BLaER1 (cell line): Measurements from ENCODE around the gene KRTAP4-16.
"Not testable (repeated sequence)": the region's sequence is repeated elsewhere in the genome, so short reads cannot be mapped to it uniquely, and the experiment has no call there.

ENCODE experiments used
- H3K27ac ChIP-seq: shearing (Covaris generic); formaldehyde crosslinking; 2 replicates; pipeline ENCODE4 v1.8.1; 2022
- H3K27me3 ChIP-seq: shearing (Covaris generic); formaldehyde crosslinking; 2 replicates; pipeline ENCODE4 v1.8.1; 2022
- H3K36me3 ChIP-seq: shearing (Covaris generic); formaldehyde crosslinking; 2 replicates; pipeline ENCODE4 v1.8.1; 2022
- H3K4me1 ChIP-seq: shearing (Covaris generic); formaldehyde crosslinking; 2 replicates; pipeline ENCODE4 v1.8.1; 2022
- H3K4me2 ChIP-seq: shearing (Covaris generic); formaldehyde crosslinking; 2 replicates; pipeline ENCODE4 v1.8.1; 2022
- H3K4me3 ChIP-seq: shearing (Covaris generic); formaldehyde crosslinking; 2 replicates; pipeline ENCODE4 v1.8.1; 2022
- H3K9ac ChIP-seq: shearing (Covaris generic); formaldehyde crosslinking; 2 replicates; pipeline ENCODE4 v1.8.1; 2022
- H3K9me3 ChIP-seq: shearing (Covaris generic); formaldehyde crosslinking; 2 replicates; pipeline ENCODE4 v1.8.1; 2022
- H4K20me1 ChIP-seq: shearing (Covaris generic); formaldehyde crosslinking; 2 replicates; pipeline ENCODE4 v1.8.1; 2022
- Cebpa-rat ChIP-seq: shearing (Covaris generic); IDR thresholded peaks from 2 replicates; pipeline ENCODE4 v1.8.1; 2022

The KRTAP4-16 gene

GRCh38 chr17:41098481-41098880, 3.5 kb downstream of the KRTAP4-16 start:
- H3K9ac ChIP-seq, result no peak overlapping the region
- no peaks in the 10 kb centered on the region for H4K20me1 ChIP-seq
- TF ChIP-seq Cebpa-rat, result no peak
- no peak overlapping the region for H3K27ac ChIP-seq
- H3K4me2 ChIP-seq, result no peak overlapping the region
- no peaks in the 10 kb centered on the region for H3K36me3 ChIP-seq
- peaks cover 13% of the 10 kb centered on the region for H3K4me1 ChIP-seq
- no peak overlapping the region for H3K4me3 ChIP-seq
- H3K9me3 ChIP-seq, result peaks cover 11% of the 10 kb centered on the region
- no peaks in the 10 kb centered on the region for H3K27me3 ChIP-seq

- no peaks in the 10 kb centered on the region for H4K20me1 ChIP-seq
- H3K36me3 ChIP-seq, result no peaks in the 10 kb centered on the region
- no peak within 1 kb of the TSS for H3K9ac ChIP-seq
- H3K4me3 ChIP-seq, result no peak within 1 kb of the TSS
- H3K4me1 ChIP-seq, result peaks cover 13% of the 10 kb centered on the region
- H3K27ac ChIP-seq, result no peak within 1 kb of the TSS
- TF ChIP-seq Cebpa-rat, result no peak
- H3K27me3 ChIP-seq, result no peaks in the 10 kb centered on the region
- peaks cover 15% of the 10 kb centered on the region for H3K9me3 ChIP-seq
- no peak within 1 kb of the TSS for H3K4me2 ChIP-seq
These were observed 4.0 kb downstream of the KRTAP4-16 start, which contains the start of gene KRTAP4-8 for GRCh38 chr17:41098042-41098441. Gene KRTAP4-8, minus strand, starts transcription at chr17:41098142. Its CDS starts 58 bp downstream, at chr17:41098084.

GRCh38 chr17:41096055-41096454, 6.0 kb downstream of the KRTAP4-16 start:
- Histone ChIP-seq H3K27me3 (no peaks in the 10 kb centered on the region), H4K20me1 (no peaks in the 10 kb centered on the region), H3K4me3 (no peak overlapping the region), H3K9ac (no peak overlapping the region), H3K27ac (no peak overlapping the region), H3K4me1 (peaks cover 9% of the 10 kb centered on the region), H3K36me3 (no peaks in the 10 kb centered on the region), H3K9me3 (peaks cover 24% of the 10 kb centered on the region), H3K4me2 (no peak overlapping the region)
- no peak for TF ChIP-seq Cebpa-rat

- not testable (repeated sequence) for H3K4me1 ChIP-seq, H3K4me2 ChIP-seq, H3K27me3 ChIP-seq, H3K4me3 ChIP-seq, H3K36me3 ChIP-seq, H4K20me1 ChIP-seq, H3K9ac ChIP-seq, H3K27ac ChIP-seq
- peaks cover 17% of the 10 kb centered on the region for H3K9me3 ChIP-seq
These were observed 13.2 kb downstream of the KRTAP4-16 start for GRCh38 chr17:41088760-41089352.

GRCh38 chr17:41084100-41084856, 17.7 kb downstream of the KRTAP4-16 start, which contains the start of gene KRTAP4-7:
Gene KRTAP4-7, plus strand, starts transcription at chr17:41084150. Its CDS starts 57 bp downstream, at chr17:41084207.
- not testable (repeated sequence) for H3K9ac ChIP-seq, H3K4me1 ChIP-seq, H3K9me3 ChIP-seq, H3K4me3 ChIP-seq, H3K27ac ChIP-seq, H3K27me3 ChIP-seq, H3K36me3 ChIP-seq, H4K20me1 ChIP-seq, H3K4me2 ChIP-seq

- not testable (repeated sequence) for H3K9me3 ChIP-seq, H3K4me2 ChIP-seq, H3K4me1 ChIP-seq, H3K27me3 ChIP-seq, H3K36me3 ChIP-seq, H3K9ac ChIP-seq, H3K27ac ChIP-seq, H3K4me3 ChIP-seq, H4K20me1 ChIP-seq
These were observed 18.6 kb downstream of the KRTAP4-16 start for GRCh38 chr17:41083427-41083826.

GRCh38 chr17:41082626-41083025, 19.4 kb downstream of the KRTAP4-16 start:
- no peak overlapping the region for H3K27ac ChIP-seq
- H3K36me3 ChIP-seq, result no peaks in the 10 kb centered on the region
- no peak overlapping the region for H3K4me3 ChIP-seq
- no peak overlapping the region for H3K4me2 ChIP-seq
- no peak for TF ChIP-seq Cebpa-rat
- no peaks in the 10 kb centered on the region for H3K4me1 ChIP-seq
- no peak overlapping the region for H3K9ac ChIP-seq
- no peaks in the 10 kb centered on the region for H3K9me3 ChIP-seq
- H3K27me3 ChIP-seq, result no peaks in the 10 kb centered on the region
- no peaks in the 10 kb centered on the region for H4K20me1 ChIP-seq

- H3K4me1 ChIP-seq, result no peaks in the 10 kb centered on the region
- H3K9ac ChIP-seq, result no peak overlapping the region
- H3K4me3 ChIP-seq, result no peak overlapping the region
- no peak overlapping the region for H3K27ac ChIP-seq
- no peaks in the 10 kb centered on the region for H3K9me3 ChIP-seq
- no peaks in the 10 kb centered on the region for H3K36me3 ChIP-seq
- no peak overlapping the region for H3K4me2 ChIP-seq
- H4K20me1 ChIP-seq, result no peaks in the 10 kb centered on the region
- H3K27me3 ChIP-seq, result no peaks in the 10 kb centered on the region
- TF ChIP-seq Cebpa-rat, result no peak
These were observed 25.2 kb downstream of the KRTAP4-16 start for GRCh38 chr17:41076788-41077187.

- no peaks in the 10 kb centered on the region for H4K20me1 ChIP-seq
These were observed 28.3 kb downstream of the KRTAP4-16 start for GRCh38 chr17:41073676-41074075.

GRCh38 chr17:41071606-41072360, 30.2 kb downstream of the KRTAP4-16 start:
- Histone ChIP-seq H3K9me3 (no peaks in the 10 kb centered on the region), H3K4me2 (no peak overlapping the region), H3K36me3 (no peaks in the 10 kb centered on the region), H3K27me3 (no peaks in the 10 kb centered on the region), H3K27ac (no peak overlapping the region), H3K9ac (no peak overlapping the region), H3K4me3 (no peak overlapping the region), H3K4me1 (no peaks in the 10 kb centered on the region), H4K20me1 (no peaks in the 10 kb centered on the region)
- TF ChIP-seq Cebpa-rat, result no peak

More at GRCh38 chr17:41073676-41074075, 28.3 kb downstream of the KRTAP4-16 start:
- Histone ChIP-seq H3K9ac (no peak overlapping the region), H3K4me1 (no peaks in the 10 kb centered on the region), H3K9me3 (no peaks in the 10 kb centered on the region), H3K36me3 (no peaks in the 10 kb centered on the region), H3K4me2 (no peak overlapping the region), H3K27me3 (no peaks in the 10 kb centered on the region), H3K27ac (no peak overlapping the region), H3K4me3 (no peak overlapping the region)
- no peak for TF ChIP-seq Cebpa-rat
